H7 (cell line): ENCODE measurements around the gene ATP2B1. TPM values are rescaled to one million over a fixed set of nuclear protein-coding genes. Genes with fewer than 3 reads are reported as not detected.

Source experiments
- DNase-seq: peaks from one replicate; pipeline ENCODE4 v3.0.0; 2012
- H3K27me3 ChIP-seq: 2 replicates; pipeline ENCODE4 v1.6.0; 2011; ENCODE audit warnings: mild to moderate bottlenecking, low read length; ENCODE audit not compliant: control insufficient read depth, insufficient read depth
- H3K36me3 ChIP-seq: replicated peaks from 2 replicates; pipeline ENCODE4 v1.5.1; 2011; ENCODE audit warnings: low read length; ENCODE audit not compliant: control insufficient read depth, insufficient read depth
- H3K4me3 ChIP-seq: 2 replicates; pipeline ENCODE4 v1.5.1; 2011; ENCODE audit warnings: low read depth, mild to moderate bottlenecking, control low read depth, low read length, moderate library complexity; ENCODE audit not compliant: insufficient read depth
- total RNA-seq: library from RNA; depleted of rRNA; stranded (reverse); fragments of >200 nt; shearing (Covaris generic); gene quantifications from 2 replicates; pipeline ENCODE4 v1.2.3, GENCODE V29; 2014

Gene ATP2B1
- total RNA-seq, 1 experiment from 2014 or later: 20.6 TPM

GRCh38 chr12:89731614-89732013 lies 23.0 kb upstream of the ATP2B1 start:
- no peak overlapping the region for H3K4me3 ChIP-seq
- H3K36me3 ChIP-seq: no peaks in the 10 kb centered on the region
- no peaks in the 10 kb centered on the region for H3K27me3 ChIP-seq
- no peak for DNase-seq

GRCh38 chr12:89731089-89731488 lies 22.5 kb upstream of the ATP2B1 start:
- Histone ChIP-seq H3K36me3 (no peaks in the 10 kb centered on the region), H3K27me3 (no peaks in the 10 kb centered on the region), H3K4me3 (no peak overlapping the region)
- DNase-seq: no peak

- Histone ChIP-seq H3K27me3 (no peaks in the 10 kb centered on the region), H3K36me3 (no peaks in the 10 kb centered on the region), H3K4me3 (no peak overlapping the region)
- DNase-seq: no peak
Measured at GRCh38 chr12:89729946-89730459, 21.4 kb upstream of the ATP2B1 start.

- DNase-seq: no peak
Measured at GRCh38 chr12:89723276-89723675, 14.6 kb upstream of the ATP2B1 start.

GRCh38 chr12:89721291-89721987 lies 12.8 kb upstream of the ATP2B1 start:
- Histone ChIP-seq H3K36me3 (no peaks in the 10 kb centered on the region), H3K4me3 (no peak overlapping the region), H3K27me3 (no peaks in the 10 kb centered on the region)
- DNase-seq: no peak

More at GRCh38 chr12:89723276-89723675, 14.6 kb upstream of the ATP2B1 start:
- H3K4me3 ChIP-seq: no peak overlapping the region
- H3K27me3 ChIP-seq: no peaks in the 10 kb centered on the region
- no peaks in the 10 kb centered on the region for H3K36me3 ChIP-seq

GRCh38 chr12:89717759-89718523 lies 9.3 kb upstream of the ATP2B1 start:
- no peaks in the 10 kb centered on the region for H3K36me3 ChIP-seq
- no peaks in the 10 kb centered on the region for H3K27me3 ChIP-seq
- DNase-seq: no peak
- no peak overlapping the region for H3K4me3 ChIP-seq

GRCh38 chr12:89712706-89713105 lies 4.1 kb upstream of the ATP2B1 start:
- no peak overlapping the region for H3K4me3 ChIP-seq
- H3K27me3 ChIP-seq: peaks cover 17% of the 10 kb centered on the region
- no peak for DNase-seq
- no peaks in the 10 kb centered on the region for H3K36me3 ChIP-seq

- Histone ChIP-seq H3K27me3 (peaks cover 32% of the 10 kb centered on the region), H3K36me3 (no peaks in the 10 kb centered on the region), H3K4me3 (no peak overlapping the region)
- no peak for DNase-seq
Measured at GRCh38 chr12:89710873-89711750, 2.5 kb upstream of the ATP2B1 start.

- peak overlapping the region; percentile 94 for H3K4me3 ChIP-seq
- peaks cover 33% of the 10 kb centered on the region for H3K27me3 ChIP-seq
- H3K36me3 ChIP-seq: no peaks in the 10 kb centered on the region
- no peak for DNase-seq
Measured at GRCh38 chr12:89709995-89710872, 1.6 kb upstream of the ATP2B1 start.

GRCh38 chr12:89709157-89709994 lies 738 bp upstream of the ATP2B1 start:
- DNase-seq: peak; percentile 97
- peak overlapping the region; percentile 94 for H3K4me3 ChIP-seq
- H3K27me3 ChIP-seq: peaks cover 33% of the 10 kb centered on the region
- no peaks in the 10 kb centered on the region for H3K36me3 ChIP-seq

GRCh38 chr12:89707703-89708564 lies 704 bp downstream of the ATP2B1 start:
- DNase-seq: peak; percentile 62
- Histone ChIP-seq H3K27me3 (peaks cover 33% of the 10 kb centered on the region), H3K36me3 (no peaks in the 10 kb centered on the region), H3K4me3 (peak overlapping the region; percentile 89)

- DNase-seq: peak; percentile 18
- no peaks in the 10 kb centered on the region for H3K36me3 ChIP-seq
- peaks cover 33% of the 10 kb centered on the region for H3K27me3 ChIP-seq
- H3K4me3 ChIP-seq: peak overlapping the region; percentile 89
Measured at GRCh38 chr12:89706986-89707702, 1.5 kb downstream of the ATP2B1 start.
